ENCODE data around the gene KIF26B. TPM values are rescaled to one million over a fixed set of nuclear protein-coding genes. Genes with fewer than 3 reads are reported as not detected.

Gene KIF26B
- total RNA-seq, 2 donors from 2014 or later: 0.83 to 1.3 TPM

GRCh38 chr1:245649666-245650065 lies 494.9 kb downstream of the KIF26B start:
- Histone ChIP-seq H3K4me3 (no peak overlapping the region), H3K36me3 (no peaks in the 10 kb centered on the region), H3K27ac (no peak overlapping the region), H3K4me1 (peaks cover 0 to 4% of the 10 kb centered on the region in 2 donors), H3K27me3 (no peaks in the 10 kb centered on the region), H3K9me3 (no peaks in the 10 kb centered on the region)
- no peak for TF ChIP-seq CTCF (IDR thresholded peaks at IDR 0.05)
- DNase-seq (ENCODE audit: low spot score): no peak

GRCh38 chr1:245650441-245650960 lies 495.7 kb downstream of the KIF26B start:
- Histone ChIP-seq H3K4me3 (no peak overlapping the region), H3K4me1 (peaks cover 0 to 6% of the 10 kb centered on the region in 2 donors), H3K27me3 (no peaks in the 10 kb centered on the region), H3K36me3 (no peaks in the 10 kb centered on the region), H3K27ac (no peak overlapping the region), H3K9me3 (no peaks in the 10 kb centered on the region)
- DNase-seq (ENCODE audit: low spot score): no peak
- no peak for TF ChIP-seq CTCF (IDR thresholded peaks at IDR 0.05)

- no peak for DNase-seq (ENCODE audit: low spot score)
- Histone ChIP-seq H3K4me3 (no peak overlapping the region), H3K36me3 (no peaks in the 10 kb centered on the region), H3K4me1 (peaks cover 0 to 6% of the 10 kb centered on the region in 2 donors), H3K9me3 (no peaks in the 10 kb centered on the region), H3K27ac (no peak overlapping the region), H3K27me3 (no peaks in the 10 kb centered on the region)
- no peak for TF ChIP-seq CTCF (IDR thresholded peaks at IDR 0.05)
Measured at GRCh38 chr1:245651093-245651492, 496.3 kb downstream of the KIF26B start.

- H3K27ac ChIP-seq: no peak overlapping the region
- no peak for DNase-seq (ENCODE audit: low spot score)
- H3K4me1 ChIP-seq: peaks cover 0 to 6% of the 10 kb centered on the region in 2 donors
- no peaks in the 10 kb centered on the region for H3K9me3 ChIP-seq
- no peaks in the 10 kb centered on the region for H3K27me3 ChIP-seq
- H3K4me3 ChIP-seq: no peak overlapping the region
- no peak for TF ChIP-seq CTCF (IDR thresholded peaks at IDR 0.05)
- no peaks in the 10 kb centered on the region for H3K36me3 ChIP-seq
Measured at GRCh38 chr1:245652116-245652515, 497.3 kb downstream of the KIF26B start.

GRCh38 chr1:245652660-245653427 lies 498.1 kb downstream of the KIF26B start:
- no peaks in the 10 kb centered on the region for H3K9me3 ChIP-seq
- no peak overlapping the region for H3K27ac ChIP-seq
- no peaks in the 10 kb centered on the region for H3K27me3 ChIP-seq
- TF ChIP-seq CTCF (IDR thresholded peaks at IDR 0.05): no peak
- no peak overlapping the region for H3K4me3 ChIP-seq
- peaks cover 0 to 6% of the 10 kb centered on the region in 2 donors for H3K4me1 ChIP-seq
- DNase-seq (ENCODE audit: low spot score): no peak
- no peaks in the 10 kb centered on the region for H3K36me3 ChIP-seq
